Mesodermal cell (in vitro differentiated cells): ENCODE results near the gene ARG2.

ENCODE experiments used
- H3K27ac ChIP-seq: 2 replicates; pipeline ENCODE4 v1.7.0; 2013; ENCODE audit warnings: mild to moderate bottlenecking, low read depth, low read length, moderate library complexity; ENCODE audit not compliant: severe bottlenecking
- H3K36me3 ChIP-seq: 2 replicates; pipeline ENCODE4 v1.7.1; 2013; ENCODE audit warnings: mild to moderate bottlenecking, low read length, moderate library complexity; ENCODE audit not compliant: control insufficient read depth, insufficient read depth
- H3K4me1 ChIP-seq: one replicate; pipeline ENCODE4 v1.7.1; 2013; ENCODE audit warnings: mild to moderate bottlenecking, low read length; ENCODE audit not compliant: insufficient read depth, control insufficient read depth, poor library complexity, severe bottlenecking
- H3K4me3 ChIP-seq: 2 replicates; pipeline ENCODE4 v1.7.0; 2013; ENCODE audit warnings: low read length, control low read depth, mild to moderate bottlenecking; ENCODE audit not compliant: insufficient read depth, poor library complexity, severe bottlenecking; ENCODE audit errors: extremely low read depth
- H3K9me3 ChIP-seq: 2 replicates; pipeline ENCODE4 v1.7.1; 2013; ENCODE audit warnings: mild to moderate bottlenecking, low read length, moderate library complexity; ENCODE audit not compliant: control insufficient read depth
- WGBS, 2 experiments: methylation state at CpG; one replicate each; pipeline ENCODE4 v1.1.5; 2013; ENCODE audit warnings: missing lambda C conversion rate in 2 of 2; ENCODE audit not compliant: insufficient coverage in 2 of 2; 5-methylcytosine and 5-hydroxymethylcytosine counted together

The ARG2 gene

DNA sequence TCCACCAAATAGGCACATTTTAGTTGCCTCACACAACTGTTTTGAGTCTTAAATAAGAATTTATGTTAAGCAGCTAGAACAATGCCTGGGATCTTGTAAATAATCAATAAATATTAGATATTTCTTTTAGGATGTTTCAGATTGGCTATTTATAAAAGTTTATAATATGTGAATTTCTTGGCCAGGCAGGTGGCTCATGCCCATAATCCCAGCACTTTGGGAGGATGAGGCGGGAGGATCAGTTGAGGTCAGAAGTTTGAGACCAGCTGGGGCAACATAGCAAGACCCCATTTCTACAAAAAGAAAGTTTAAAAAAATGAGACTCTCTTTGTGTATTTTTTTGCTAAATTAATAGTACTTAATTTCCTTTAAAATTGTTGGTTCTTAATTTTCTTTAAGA is 21.8 kb downstream of the ARG2 start:
- H3K4me1 ChIP-seq: no peaks in the 10 kb centered on the region
- no peak overlapping the region for H3K4me3 ChIP-seq
- WGBS, 2 experiments: no CpG with 5 or more reads among the region's 1 CpG
- no peak overlapping the region for H3K27ac ChIP-seq
- peaks cover 36% of the 10 kb centered on the region for H3K36me3 ChIP-seq
- no peaks in the 10 kb centered on the region for H3K9me3 ChIP-seq

DNA sequence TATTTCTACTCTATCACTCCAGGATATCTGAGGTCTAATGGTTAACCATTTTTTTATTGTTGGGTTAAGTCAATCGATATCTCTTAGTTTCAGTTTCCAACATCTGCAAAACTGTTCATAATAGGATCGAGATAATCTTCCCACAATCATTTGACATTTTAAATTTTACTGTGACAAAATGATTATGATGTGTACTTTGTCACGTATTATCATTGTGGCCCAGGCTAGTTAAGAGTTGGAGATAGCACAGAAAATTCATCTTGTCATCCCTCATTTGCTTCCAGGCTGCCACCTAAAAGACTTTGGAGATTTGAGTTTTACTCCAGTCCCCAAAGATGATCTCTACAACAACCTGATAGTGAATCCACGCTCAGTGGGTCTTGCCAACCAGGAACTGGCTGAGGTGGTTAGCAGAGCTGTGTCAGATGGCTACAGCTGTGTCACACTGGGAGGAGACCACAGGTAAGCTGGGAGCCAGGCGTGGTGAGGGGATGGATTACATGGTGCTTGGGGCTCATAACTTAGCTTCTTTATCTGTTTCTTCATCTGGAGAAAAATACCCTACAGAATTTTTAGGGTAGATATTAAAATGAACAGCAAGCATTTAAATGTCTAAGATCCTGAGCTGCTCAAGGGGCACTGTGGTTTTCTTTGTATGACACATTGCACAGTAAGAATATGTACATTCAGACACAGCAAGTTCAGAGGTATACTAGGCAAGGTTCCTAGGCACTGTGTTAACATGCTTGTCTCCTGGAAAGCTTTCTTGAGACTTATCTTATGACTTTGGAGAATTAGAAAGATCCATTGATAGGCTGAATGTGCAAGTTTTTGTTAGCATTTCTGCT is 22.4 kb downstream of the ARG2 start:
- H3K4me1 ChIP-seq: no peaks in the 10 kb centered on the region
- H3K4me3 ChIP-seq: no peak overlapping the region
- H3K9me3 ChIP-seq: no peaks in the 10 kb centered on the region
- 100% methylated on average over 1 of the region's 5 CpGs for WGBS, 2 experiments
- peaks cover 43% of the 10 kb centered on the region for H3K36me3 ChIP-seq
- no peak overlapping the region for H3K27ac ChIP-seq

DNA sequence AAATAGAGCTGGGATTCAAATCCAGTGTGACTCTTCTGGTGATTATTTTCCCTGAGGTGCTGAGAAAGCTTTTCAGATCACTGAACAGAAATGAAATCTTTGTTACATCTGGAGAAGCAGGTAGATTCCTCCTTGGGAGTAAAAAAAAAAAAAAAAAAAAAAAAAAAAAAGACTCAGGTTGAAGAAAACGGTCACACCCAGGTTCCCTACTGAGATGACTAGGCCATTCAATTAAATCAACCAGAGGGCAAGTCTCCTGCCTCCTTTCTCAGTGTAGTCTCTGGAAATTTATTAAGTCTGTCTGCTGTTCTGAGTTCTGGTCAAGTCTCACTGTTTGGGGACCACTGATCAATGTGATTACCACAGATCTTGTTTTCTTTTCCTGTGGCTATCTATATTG is 24.0 kb downstream of the ARG2 start:
- Histone ChIP-seq H3K36me3 (peaks cover 58% of the 10 kb centered on the region), H3K9me3 (no peaks in the 10 kb centered on the region), H3K4me3 (no peak overlapping the region), H3K4me1 (no peaks in the 10 kb centered on the region), H3K27ac (no peak overlapping the region)
- no CpG with 5 or more reads among the region's 1 CpG for WGBS, 2 experiments

DNA sequence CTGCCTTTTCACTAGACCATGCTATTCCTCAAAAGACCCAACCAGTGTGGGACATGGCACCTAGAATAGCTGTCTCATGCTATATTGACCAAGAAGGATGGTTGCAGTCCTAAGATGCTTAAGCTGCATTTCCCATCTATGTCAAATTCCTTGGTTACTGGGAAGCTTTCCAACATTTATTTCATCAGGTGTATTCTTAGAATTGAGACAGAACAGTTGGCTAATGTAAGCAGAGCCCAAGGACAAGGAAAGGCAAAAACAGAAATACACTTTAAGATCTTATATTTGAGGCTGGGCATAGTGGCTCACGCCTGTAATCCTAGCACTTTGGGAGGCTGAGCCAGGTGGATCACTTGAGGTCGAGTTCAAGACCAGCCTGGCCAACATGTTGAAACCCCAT is 24.7 kb downstream of the ARG2 start:
- WGBS, 2 experiments: 83 to 94% methylated on average over 2 of the region's 2 CpGs
- Histone ChIP-seq H3K27ac (no peak overlapping the region), H3K4me3 (no peak overlapping the region), H3K4me1 (no peaks in the 10 kb centered on the region), H3K9me3 (no peaks in the 10 kb centered on the region), H3K36me3 (peaks cover 66% of the 10 kb centered on the region)

DNA sequence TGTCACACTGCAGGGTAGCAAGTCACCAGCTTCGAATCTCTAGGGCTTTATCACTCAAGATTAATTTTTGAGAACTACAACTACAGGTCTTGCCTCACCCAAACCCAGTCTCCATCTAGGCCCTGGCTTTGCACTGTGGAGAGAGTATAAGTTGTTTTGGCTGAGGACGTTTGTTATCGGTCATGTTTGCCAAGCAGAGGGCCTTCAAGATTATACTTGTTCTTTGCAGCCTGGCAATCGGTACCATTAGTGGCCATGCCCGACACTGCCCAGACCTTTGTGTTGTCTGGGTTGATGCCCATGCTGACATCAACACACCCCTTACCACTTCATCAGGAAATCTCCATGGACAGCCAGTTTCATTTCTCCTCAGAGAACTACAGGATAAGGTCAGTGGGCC is 25.7 kb downstream of the ARG2 start:
- Histone ChIP-seq H3K9me3 (no peaks in the 10 kb centered on the region), H3K4me3 (no peak overlapping the region), H3K4me1 (no peaks in the 10 kb centered on the region), H3K36me3 (peaks cover 75% of the 10 kb centered on the region), H3K27ac (no peak overlapping the region)
- WGBS, 2 experiments: 89 to 100% methylated on average over 3 to 4 of the region's 5 CpGs

DNA sequence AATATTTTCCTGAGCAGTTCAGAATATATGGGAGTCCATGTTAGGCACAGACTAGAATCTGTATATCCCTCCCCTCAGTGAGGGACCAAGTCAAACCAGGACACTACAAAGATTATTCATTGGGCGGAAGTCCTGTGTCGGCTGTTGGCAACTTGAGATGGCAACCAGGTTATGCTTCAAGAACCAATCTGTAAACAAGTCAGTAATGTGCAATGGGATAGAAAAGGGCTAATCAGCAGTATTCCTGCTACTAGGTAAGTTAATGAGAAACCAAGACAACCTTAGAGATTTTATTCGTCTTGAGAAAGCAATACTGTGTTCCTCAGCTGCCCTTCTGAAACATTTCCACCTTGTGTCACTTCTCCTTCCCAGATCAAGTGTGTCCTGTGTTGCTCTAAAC is 26.4 kb downstream of the ARG2 start:
- Histone ChIP-seq H3K4me1 (no peaks in the 10 kb centered on the region), H3K4me3 (no peak overlapping the region), H3K9me3 (no peaks in the 10 kb centered on the region), H3K27ac (no peak overlapping the region), H3K36me3 (peaks cover 83% of the 10 kb centered on the region)
- WGBS, 2 experiments: 78 to 87% methylated on average over 1 to 2 of the region's 3 CpGs

DNA sequence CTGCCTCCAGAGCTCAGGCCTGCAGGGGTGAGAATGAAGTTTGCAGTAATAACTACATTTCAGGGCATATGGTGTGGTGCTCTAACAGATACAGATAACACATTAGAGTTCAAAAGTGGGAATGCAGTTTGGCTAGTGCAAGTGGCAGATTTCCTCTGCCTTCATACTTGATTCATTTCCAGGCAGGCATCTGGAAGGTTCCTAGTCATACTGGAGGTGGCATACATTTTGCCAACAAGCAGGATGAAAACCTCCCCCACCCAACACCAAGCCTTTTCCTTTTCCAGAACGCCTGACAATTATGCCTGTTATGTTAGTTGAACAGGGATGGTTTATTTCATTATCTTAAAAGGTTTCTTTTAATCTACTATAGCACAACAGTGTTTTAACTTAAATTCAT is 30.4 kb downstream of the ARG2 start:
- H3K9me3 ChIP-seq: no peaks in the 10 kb centered on the region
- no peaks in the 10 kb centered on the region for H3K4me1 ChIP-seq
- H3K27ac ChIP-seq: no peak overlapping the region
- peaks cover 100% of the 10 kb centered on the region for H3K36me3 ChIP-seq
- no peak overlapping the region for H3K4me3 ChIP-seq
- no CpG with 5 or more reads among the region's 1 CpG for WGBS, 2 experiments

DNA sequence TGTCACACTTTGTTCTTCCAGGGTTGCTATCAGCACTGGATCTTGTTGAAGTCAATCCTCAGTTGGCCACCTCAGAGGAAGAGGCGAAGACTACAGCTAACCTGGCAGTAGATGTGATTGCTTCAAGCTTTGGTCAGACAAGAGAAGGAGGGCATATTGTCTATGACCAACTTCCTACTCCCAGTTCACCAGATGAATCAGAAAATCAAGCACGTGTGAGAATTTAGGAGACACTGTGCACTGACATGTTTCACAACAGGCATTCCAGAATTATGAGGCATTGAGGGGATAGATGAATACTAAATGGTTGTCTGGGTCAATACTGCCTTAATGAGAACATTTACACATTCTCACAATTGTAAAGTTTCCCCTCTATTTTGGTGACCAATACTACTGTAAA is 31.0 kb downstream of the ARG2 start:
- H3K27ac ChIP-seq: no peak overlapping the region

DNA sequence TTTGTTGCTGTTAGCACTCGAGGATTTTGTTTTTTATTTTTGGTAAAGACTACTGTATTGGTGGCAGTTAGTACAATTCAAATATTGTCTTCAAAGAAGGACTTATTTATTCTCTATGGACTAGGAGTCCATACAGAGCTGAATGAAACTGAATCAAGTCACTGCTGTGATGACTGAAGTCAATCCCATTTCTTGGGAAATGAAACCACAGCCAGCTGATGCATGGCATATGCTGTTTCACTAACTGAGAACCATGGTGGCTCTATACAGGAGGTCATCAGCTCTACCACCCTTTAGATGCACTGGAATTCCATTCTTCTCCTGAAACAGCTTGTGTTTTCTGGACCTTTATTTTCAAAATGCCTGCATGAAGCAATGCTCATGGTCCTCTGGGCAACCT is 32.5 kb downstream of the ARG2 start:
- Histone ChIP-seq H3K27ac (no peak overlapping the region), H3K4me3 (no peak overlapping the region), H3K4me1 (no peaks in the 10 kb centered on the region), H3K36me3 (peaks cover 98% of the 10 kb centered on the region), H3K9me3 (no peaks in the 10 kb centered on the region)
- WGBS, 2 experiments: no CpG with 5 or more reads among the region's 1 CpG

More for the DNA sequence above, 31.0 kb downstream of the ARG2 start:
- 89 to 100% methylated on average over 1 of the region's 2 CpGs for WGBS, 2 experiments
- no peak overlapping the region for H3K4me3 ChIP-seq
- H3K36me3 ChIP-seq: peaks cover 99% of the 10 kb centered on the region
- no peaks in the 10 kb centered on the region for H3K9me3 ChIP-seq
- no peaks in the 10 kb centered on the region for H3K4me1 ChIP-seq

DNA sequence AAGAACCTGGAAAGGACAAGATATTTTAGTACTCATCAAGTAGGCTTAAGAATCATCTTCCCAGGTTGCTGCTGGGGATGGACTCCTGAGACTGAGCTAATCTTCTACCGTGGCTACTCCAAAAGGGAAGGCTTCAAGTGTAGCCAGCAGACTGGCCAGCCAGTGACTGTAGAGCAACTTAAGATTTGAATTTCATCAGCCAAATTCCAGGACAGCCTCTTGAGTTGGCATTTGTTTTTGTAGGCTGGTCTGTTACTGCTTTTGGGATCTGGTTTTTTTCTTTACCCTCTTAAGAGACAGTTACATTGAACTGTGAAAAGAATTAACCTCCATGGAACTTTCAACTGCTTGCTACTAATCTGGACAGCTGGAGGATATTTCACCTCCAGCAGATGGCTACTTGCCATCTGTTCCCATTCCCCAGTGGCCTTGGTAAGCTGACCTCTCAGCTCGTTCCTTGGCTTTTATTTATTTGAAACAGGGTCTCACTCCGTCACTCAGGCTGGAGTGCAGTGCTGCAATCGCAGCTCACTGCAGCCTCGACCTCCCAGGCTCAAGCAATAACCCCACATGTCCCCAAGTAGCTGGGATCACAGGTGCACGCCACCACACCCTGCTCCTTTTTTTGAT is 34.0 kb downstream of the ARG2 start:
- WGBS, 2 experiments: 95 to 96% methylated on average over 6 of the region's 6 CpGs
- H3K36me3 ChIP-seq: peaks cover 89% of the 10 kb centered on the region
- H3K4me1 ChIP-seq: no peaks in the 10 kb centered on the region
- H3K27ac ChIP-seq: peak overlapping the region; percentile 93
- H3K4me3 ChIP-seq: no peak overlapping the region
- no peaks in the 10 kb centered on the region for H3K9me3 ChIP-seq

DNA sequence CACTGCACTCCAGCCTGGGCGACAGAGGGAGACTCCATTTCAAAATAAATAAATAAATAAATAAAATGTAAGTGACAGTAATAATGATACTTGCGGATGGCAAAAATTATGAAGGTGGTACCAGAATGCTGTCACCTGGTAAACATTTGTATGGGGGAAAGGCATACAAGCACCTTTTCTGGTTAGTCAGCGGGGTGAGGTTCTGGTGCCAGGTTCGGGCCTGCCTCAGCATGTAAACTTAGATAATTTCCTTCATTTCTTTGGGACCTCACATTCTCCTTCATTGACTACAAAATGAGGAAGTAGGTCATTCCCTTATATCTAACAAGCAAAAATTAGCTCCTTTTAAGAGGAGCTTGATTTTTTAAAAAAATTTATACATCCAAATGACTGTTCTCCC is 43.9 kb downstream of the ARG2 start:
- WGBS, 2 experiments: 100% methylated on average over 1 of the region's 4 CpGs
- Histone ChIP-seq H3K36me3 (peaks cover 36% of the 10 kb centered on the region), H3K4me1 (no peaks in the 10 kb centered on the region)

More for the DNA sequence above, 43.9 kb downstream of the ARG2 start:
- no peak overlapping the region for H3K4me3 ChIP-seq
- H3K9me3 ChIP-seq: no peaks in the 10 kb centered on the region
- H3K27ac ChIP-seq: no peak overlapping the region
